ENCODE measurements around the gene DLGAP1.

GRCh38 chr18:4077204-4077603 lies 377.9 kb downstream of the DLGAP1 start:
- TF ChIP-seq CTCF (IDR thresholded peaks at IDR 0.05 in 2 of 3, conservative IDR thresholded peaks at IDR 0.05 in 1 of 3; ENCODE audit: control insufficient read depth in 2 of 3, extremely low read depth in 1 of 3, insufficient read depth in 1 of 3, low read depth in 3 of 3, low read length in 3 of 3) (no peak), CBX5 (IDR thresholded peaks at IDR 0.05; ENCODE audit: low read depth) (no peak), POLR2A (IDR thresholded peaks at IDR 0.05; ENCODE audit: low read depth, low read length) (no peak), NKRF (conservative IDR thresholded peaks at IDR 0.05) (no peak), JUNB (IDR thresholded peaks at IDR 0.05) (no peak), EGR1 (IDR thresholded peaks at IDR 0.05; ENCODE audit: borderline replicate concordance in 1 of 2, low read depth in 2 of 2, low read length in 2 of 2) (no peak), NBN (IDR thresholded peaks at IDR 0.05) (0 out of 2 replicates have a peak, but pooled peaks have one; percentile 28), TARDBP (IDR thresholded peaks at IDR 0.05; ENCODE audit: borderline replicate concordance) (no peak), SRF (IDR thresholded peaks at IDR 0.05; ENCODE audit: low read depth in 2 of 2, low read length in 2 of 2) (no peak)
- TF ChIP-seq, protein P1, sequence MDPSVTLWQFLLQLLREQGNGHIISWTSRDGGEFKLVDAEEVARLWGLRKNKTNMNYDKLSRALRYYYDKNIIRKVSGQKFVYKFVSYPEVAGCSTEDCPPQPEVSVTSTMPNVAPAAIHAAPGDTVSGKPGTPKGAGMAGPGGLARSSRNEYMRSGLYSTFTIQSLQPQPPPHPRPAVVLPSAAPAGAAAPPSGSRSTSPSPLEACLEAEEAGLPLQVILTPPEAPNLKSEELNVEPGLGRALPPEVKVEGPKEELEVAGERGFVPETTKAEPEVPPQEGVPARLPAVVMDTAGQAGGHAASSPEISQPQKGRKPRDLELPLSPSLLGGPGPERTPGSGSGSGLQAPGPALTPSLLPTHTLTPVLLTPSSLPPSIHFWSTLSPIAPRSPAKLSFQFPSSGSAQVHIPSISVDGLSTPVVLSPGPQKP (IDR thresholded peaks at IDR 0.05; ENCODE audit: low read depth, low read length) = no peak
